ENCODE measurements around the gene EID2B. TPM values are rescaled to one million over a fixed set of nuclear protein-coding genes. Genes with fewer than 3 reads are reported as not detected.

The EID2B gene
- total RNA-seq, 1 donor from 2014 or later = 1.8 TPM

- no peak for DNase-seq (ENCODE audit: low spot score, unreplicated experiment)
- H3K4me3 Mint-ChIP-seq (ENCODE audit: low read depth) = no peak overlapping the region
- H3K27me3 Mint-ChIP-seq = peaks cover 7% of the 10 kb centered on the region
- no peaks in the 10 kb centered on the region for H3K36me3 Mint-ChIP-seq (ENCODE audit: insufficient read depth)
- TF ChIP-seq, protein P1, sequence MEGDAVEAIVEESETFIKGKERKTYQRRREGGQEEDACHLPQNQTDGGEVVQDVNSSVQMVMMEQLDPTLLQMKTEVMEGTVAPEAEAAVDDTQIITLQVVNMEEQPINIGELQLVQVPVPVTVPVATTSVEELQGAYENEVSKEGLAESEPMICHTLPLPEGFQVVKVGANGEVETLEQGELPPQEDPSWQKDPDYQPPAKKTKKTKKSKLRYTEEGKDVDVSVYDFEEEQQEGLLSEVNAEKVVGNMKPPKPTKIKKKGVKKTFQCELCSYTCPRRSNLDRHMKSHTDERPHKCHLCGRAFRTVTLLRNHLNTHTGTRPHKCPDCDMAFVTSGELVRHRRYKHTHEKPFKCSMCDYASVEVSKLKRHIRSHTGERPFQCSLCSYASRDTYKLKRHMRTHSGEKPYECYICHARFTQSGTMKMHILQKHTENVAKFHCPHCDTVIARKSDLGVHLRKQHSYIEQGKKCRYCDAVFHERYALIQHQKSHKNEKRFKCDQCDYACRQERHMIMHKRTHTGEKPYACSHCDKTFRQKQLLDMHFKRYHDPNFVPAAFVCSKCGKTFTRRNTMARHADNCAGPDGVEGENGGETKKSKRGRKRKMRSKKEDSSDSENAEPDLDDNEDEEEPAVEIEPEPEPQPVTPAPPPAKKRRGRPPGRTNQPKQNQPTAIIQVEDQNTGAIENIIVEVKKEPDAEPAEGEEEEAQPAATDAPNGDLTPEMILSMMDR (IDR thresholded peaks at IDR 0.05; ENCODE audit: unreplicated experiment) = no peak
- no peak overlapping the region for H3K27ac Mint-ChIP-seq
- no peaks in the 10 kb centered on the region for H3K9me3 Mint-ChIP-seq (ENCODE audit: low read depth)
- peaks cover 16% of the 10 kb centered on the region for H3K4me1 Mint-ChIP-seq (ENCODE audit: low read depth)
Observed at GRCh38 chr19:39543477-39543857, 10.8 kb upstream of the EID2B start.

GRCh38 chr19:39542206-39542605, 9.6 kb upstream of the EID2B start:
- Mint-ChIP-seq H3K36me3 (ENCODE audit: insufficient read depth) (no peaks in the 10 kb centered on the region), H3K4me3 (ENCODE audit: low read depth) (peak overlapping the region; percentile 39), H3K4me1 (ENCODE audit: low read depth) (peaks cover 20% of the 10 kb centered on the region), H3K27me3 (peaks cover 5% of the 10 kb centered on the region), H3K27ac (peak overlapping the region; percentile 42), H3K9me3 (ENCODE audit: low read depth) (no peaks in the 10 kb centered on the region)
- no peak for DNase-seq (ENCODE audit: low spot score, unreplicated experiment)
- TF ChIP-seq, protein P1 (IDR thresholded peaks at IDR 0.05; ENCODE audit: unreplicated experiment) = no peak

DNA sequence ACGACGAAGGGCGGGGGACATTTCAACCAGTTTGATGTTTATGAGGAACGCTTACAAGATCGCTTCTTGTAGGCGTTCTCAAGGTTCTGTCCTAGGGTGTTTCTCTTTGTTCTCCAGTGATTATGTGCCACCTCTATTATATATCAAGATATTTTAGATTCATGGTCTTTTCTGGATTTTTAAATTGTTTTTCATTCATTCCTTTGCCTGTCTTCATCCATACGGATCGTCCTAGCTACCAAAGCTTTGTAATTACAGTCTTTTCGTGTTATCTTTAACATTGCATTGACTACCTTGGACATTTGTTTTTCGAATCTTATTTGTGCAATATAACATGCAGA, 7.7 kb upstream of the EID2B start:
- TF ChIP-seq, protein P1 (IDR thresholded peaks at IDR 0.05; ENCODE audit: unreplicated experiment) = no peak
- DNase-seq (ENCODE audit: low spot score, unreplicated experiment) = no peak
- peak overlapping the region; percentile 97 for H3K4me3 Mint-ChIP-seq (ENCODE audit: low read depth)
- peak overlapping the region; percentile 99 for H3K27ac Mint-ChIP-seq
- no peaks in the 10 kb centered on the region for H3K9me3 Mint-ChIP-seq (ENCODE audit: low read depth)
- H3K36me3 Mint-ChIP-seq (ENCODE audit: insufficient read depth) = no peaks in the 10 kb centered on the region
- H3K27me3 Mint-ChIP-seq = peaks cover 3% of the 10 kb centered on the region
- H3K4me1 Mint-ChIP-seq (ENCODE audit: low read depth) = peaks cover 20% of the 10 kb centered on the region

GRCh38 chr19:39539518-39540332, 7.1 kb upstream of the EID2B start, which contains the start of gene EID2:
EID2 (minus strand) TSS chr19:39540161; CDS start chr19:39540079, 82 bp downstream.
- H3K4me3 Mint-ChIP-seq (ENCODE audit: low read depth) = peak within 1 kb of the TSS; percentile 97
- TF ChIP-seq, protein P1 (IDR thresholded peaks at IDR 0.05; ENCODE audit: unreplicated experiment) = peak; percentile 75

GRCh38 chr19:39539165-39539517, 6.5 kb upstream of the EID2B start:
- H3K4me1 Mint-ChIP-seq (ENCODE audit: low read depth) = peaks cover 20% of the 10 kb centered on the region
- H3K9me3 Mint-ChIP-seq (ENCODE audit: low read depth) = no peaks in the 10 kb centered on the region
- H3K27ac Mint-ChIP-seq = peak overlapping the region; percentile 97
- no peaks in the 10 kb centered on the region for H3K36me3 Mint-ChIP-seq (ENCODE audit: insufficient read depth)
- H3K27me3 Mint-ChIP-seq = no peaks in the 10 kb centered on the region
- H3K4me3 Mint-ChIP-seq (ENCODE audit: low read depth) = peak overlapping the region; percentile 89
- TF ChIP-seq, protein P1 (IDR thresholded peaks at IDR 0.05; ENCODE audit: unreplicated experiment) = no peak
- no peak for DNase-seq (ENCODE audit: low spot score, unreplicated experiment)

More at GRCh38 chr19:39539518-39540332, 7.1 kb upstream of the EID2B start, which contains the start of gene EID2:
- H3K9me3 Mint-ChIP-seq (ENCODE audit: low read depth) = no peaks in the 10 kb centered on the region
- peak within 1 kb of the TSS; percentile 99 for H3K27ac Mint-ChIP-seq
- no peaks in the 10 kb centered on the region for H3K36me3 Mint-ChIP-seq (ENCODE audit: insufficient read depth)
- peak; percentile 91 for DNase-seq (ENCODE audit: low spot score, unreplicated experiment)
- peaks cover under 1% of the 10 kb centered on the region for H3K27me3 Mint-ChIP-seq
- H3K4me1 Mint-ChIP-seq (ENCODE audit: low read depth) = peaks cover 20% of the 10 kb centered on the region

Measured in progenitor cell of endocrine pancreas (in vitro differentiated cells).